Activated CD8-positive, alpha-beta memory T cell treated with anti-CD3 and anti-CD28 coated beads for 4 hours (primary cell): Measurements from ENCODE around the gene FGF3.

Experiments used
- DNase-seq, 2 donors: peaks; one replicate each; pipeline ENCODE4 v3.0.0-alpha.2; 2020; ENCODE audit warnings: low read depth in 2 of 2

Gene FGF3

GRCh38 chr11:69825037-69825834, 6.0 kb upstream of the FGF3 start:
- no peak for DNase-seq

- DNase-seq = no peak
These were observed 4.5 kb upstream of the FGF3 start for GRCh38 chr11:69823641-69824265.

- no peak for DNase-seq
These were observed 3.7 kb upstream of the FGF3 start for GRCh38 chr11:69822676-69823494.

- DNase-seq = no peak
These were observed 2.4 kb upstream of the FGF3 start for GRCh38 chr11:69821511-69822040.

GRCh38 chr11:69820441-69820840, 1.2 kb upstream of the FGF3 start:
- DNase-seq = no peak

- no peak for DNase-seq
These were observed 390 bp upstream of the FGF3 start for GRCh38 chr11:69819541-69820070.

GRCh38 chr11:69818231-69818602, 999 bp downstream of the FGF3 start:
- DNase-seq = no peak

DNA sequence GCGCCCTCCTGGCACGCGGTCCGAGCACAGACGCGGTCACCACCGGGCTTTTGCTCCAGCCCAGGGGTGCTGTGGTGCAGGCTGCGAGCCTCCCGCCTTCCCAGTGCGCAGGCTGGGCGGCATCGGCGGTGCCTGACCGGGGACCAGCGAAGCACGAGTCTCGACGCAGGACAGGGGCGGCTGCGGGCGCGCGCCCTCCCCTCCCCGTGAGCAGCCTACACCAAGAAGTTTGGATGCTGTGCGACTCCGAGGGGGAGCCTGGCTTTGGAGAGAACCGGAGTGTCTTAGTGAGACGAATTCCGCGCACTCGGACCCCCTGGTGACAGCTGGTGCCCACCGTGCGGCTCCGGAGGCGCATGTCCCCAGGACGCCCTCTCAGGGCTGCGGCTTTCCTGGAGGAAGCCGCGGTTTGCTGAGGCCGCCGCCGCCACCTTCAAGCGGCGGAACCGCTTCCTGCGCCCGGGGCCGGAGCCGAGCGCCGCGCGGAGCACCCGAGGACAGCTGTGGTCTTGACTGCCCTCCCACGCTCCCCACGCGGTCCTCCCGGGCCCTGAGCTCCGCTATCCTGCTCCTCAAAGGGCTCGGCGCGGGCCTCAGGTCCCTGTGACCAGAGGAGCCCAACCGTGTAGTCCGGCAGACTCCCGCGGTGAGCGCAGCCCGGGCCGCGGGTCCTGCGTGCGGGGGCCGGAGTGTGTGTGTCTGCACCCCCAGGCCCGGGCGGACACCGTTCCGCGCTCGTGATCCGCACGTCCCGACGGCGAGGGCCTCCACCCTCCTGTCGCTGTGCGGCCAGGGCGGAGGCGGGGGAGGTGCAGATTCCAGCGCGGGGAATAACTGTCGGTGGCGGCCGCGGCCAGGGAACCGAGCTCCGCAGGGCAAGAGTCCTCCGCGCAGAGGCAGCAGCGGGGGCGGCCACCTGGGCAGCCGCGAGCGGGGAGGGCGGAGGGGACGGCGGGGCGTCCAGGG, 1.7 kb downstream of the FGF3 start:
- no peak for DNase-seq

DNA sequence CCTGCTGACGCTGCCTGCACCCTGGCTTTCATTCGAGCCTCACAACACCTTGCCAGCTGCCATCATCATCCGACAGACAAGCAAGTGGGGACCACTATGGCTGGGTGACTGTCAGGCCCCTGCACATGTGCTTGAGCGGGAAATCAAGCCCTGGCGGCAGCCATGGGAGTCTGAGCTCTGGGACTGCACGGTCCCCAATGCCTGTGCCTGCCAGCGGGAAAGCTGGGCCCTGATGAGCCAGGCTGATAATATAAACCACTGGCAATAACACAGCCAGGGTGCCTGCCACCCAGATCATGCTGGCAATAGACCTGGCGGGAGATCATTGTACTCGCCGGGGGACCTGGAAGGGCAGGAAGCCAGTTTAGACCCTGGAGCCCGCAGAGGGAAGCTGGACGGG, 2.5 kb downstream of the FGF3 start:
- DNase-seq = no peak

GRCh38 chr11:69815973-69816372, 3.2 kb downstream of the FGF3 start:
- no peak for DNase-seq

DNA sequence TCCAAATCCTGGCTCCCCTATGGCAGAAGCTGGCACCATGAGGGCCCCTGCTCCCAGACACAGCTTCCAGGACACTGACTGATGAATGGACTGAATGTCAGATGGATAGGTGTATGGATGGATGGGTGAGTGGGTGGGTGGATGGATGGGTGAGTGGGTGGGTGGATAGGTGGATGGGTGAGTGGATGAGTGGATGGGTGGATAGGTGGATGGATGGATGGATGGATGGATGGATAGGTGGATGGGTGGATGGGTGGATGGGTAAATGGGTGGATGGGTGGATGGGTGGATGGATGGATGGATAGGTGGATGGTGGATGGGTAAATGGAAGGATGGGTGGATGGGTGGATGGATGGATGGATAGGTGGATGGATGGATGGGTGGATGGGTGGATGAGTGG, 4.3 kb downstream of the FGF3 start:
- DNase-seq = no peak

DNA sequence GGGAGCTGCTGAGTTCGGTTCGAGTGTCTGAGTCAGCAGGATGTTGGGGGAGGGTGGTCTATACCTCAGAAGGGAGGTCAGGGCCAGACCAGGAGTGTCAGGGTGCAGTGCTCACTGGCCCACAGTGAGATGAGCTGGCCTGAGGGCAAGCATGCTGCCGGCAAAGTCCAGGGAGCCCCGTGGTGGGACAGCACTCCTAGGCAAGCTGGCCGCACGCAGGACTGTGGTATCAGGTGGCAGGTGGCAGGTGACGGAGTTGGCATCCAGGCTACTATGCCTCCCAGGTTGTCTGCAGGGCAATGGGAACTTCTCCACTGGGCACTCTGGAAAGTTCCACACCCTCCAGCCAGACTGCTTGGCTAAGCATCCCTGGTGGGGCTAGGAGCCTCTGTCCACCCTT, 4.8 kb downstream of the FGF3 start:
- no peak for DNase-seq

DNA sequence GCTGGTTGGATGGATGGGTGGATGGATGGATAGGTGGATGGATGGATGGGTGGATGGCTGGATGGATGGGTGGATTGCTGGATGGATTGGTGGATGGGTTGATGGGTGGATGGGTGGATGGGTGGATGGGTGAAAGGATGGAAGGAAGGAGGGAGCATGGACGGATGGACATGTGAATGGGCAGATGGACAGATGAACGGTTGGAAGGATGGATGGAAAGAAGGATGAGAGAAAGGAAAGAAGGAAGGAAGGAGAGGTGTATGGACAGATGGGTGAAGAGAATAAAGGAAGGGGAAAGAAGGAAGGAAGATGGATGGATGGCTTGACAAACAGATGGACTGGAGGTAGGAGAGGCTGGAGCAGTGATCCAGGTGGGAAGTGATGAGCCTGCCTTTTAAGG, 5.4 kb downstream of the FGF3 start:
- no peak for DNase-seq

DNA sequence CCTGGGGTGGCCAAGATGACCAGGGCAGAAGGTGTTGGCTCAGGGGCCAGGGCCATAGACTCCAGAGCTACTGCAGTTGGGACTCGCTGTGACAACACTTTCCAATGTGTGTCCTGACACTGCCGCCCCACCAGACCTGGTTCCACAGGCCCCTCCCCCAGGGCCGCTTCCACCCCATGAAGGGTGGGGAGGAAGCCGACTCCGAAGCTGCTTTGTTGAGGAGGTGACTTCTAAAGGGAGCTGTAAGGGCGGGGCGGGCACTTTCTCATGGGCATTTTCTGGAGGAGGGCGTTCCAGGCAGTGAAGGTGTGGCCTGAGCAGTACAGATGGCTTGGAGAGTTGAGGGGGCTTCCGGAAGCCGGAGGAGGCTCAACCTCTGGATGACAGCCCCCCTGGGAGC, 6.3 kb downstream of the FGF3 start:
- no peak for DNase-seq

DNA sequence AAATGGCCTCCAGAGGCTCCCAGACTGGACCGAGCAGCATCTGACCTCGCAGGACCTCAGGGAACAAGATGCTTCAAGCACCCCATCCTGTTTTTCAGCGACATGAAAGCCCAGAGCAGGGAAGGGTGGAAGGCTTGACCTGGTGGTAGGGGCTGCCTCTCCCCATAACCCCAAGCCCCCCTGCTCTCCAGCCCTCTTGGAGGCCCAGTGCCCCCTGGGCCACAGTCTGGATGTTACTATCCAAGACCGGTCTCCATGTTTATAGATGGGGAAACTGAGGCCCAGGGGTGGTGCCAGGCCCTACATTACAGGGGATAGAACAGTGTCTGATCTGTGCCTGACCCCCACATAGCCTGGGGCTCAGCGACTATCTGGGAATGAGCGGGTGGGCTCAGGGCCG, 7.0 kb downstream of the FGF3 start:
- no peak for DNase-seq

DNA sequence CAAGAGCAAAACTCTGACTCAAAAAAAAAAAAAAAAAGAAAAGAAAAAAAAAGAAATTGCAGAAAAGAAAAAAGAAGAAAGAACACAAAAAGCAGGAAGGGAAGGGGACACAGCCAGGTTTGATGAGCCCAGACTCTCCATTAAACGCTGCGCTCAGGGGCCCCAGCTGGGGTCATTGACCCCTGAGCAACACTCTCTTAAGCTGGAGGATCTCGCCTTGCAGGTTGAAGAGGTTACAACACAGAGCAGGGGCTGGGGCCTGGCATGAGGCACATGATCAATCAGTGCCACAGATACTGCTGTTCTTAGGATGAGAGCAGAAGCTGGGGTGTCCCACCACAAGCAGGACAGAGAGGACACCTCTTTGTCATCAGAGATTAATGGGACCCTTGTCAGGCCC, 7.8 kb downstream of the FGF3 start:
- no peak for DNase-seq

- DNase-seq = no peak
These were observed 8.7 kb downstream of the FGF3 start for GRCh38 chr11:69810289-69811118.

DNA sequence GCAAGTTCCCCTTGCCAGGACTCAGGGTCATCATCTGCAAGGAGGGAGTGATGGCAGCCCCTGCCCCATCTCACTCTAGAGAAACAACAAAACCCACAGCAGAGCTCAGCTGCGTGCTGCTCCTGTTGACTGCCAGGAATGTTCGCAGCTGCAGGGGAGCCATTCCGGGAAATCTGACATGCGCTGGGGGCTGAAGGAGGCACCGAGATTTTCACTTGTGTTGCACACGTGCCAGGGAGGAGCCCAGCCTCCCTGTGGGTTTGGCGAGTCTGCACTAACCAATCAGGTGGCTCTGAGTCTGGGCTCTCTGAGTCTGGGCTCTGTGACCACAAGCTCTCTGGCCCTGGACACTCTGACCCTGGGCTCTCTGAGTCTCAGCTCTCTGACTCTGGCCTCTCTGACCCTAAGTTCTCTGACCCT, 10.5 kb downstream of the FGF3 start:
- no peak for DNase-seq

GRCh38 chr11:69807106-69807815, 12.0 kb downstream of the FGF3 start:
- DNase-seq = no peak
